Activated CD8-positive, alpha-beta T cell treated with anti-CD3 and anti-CD28 coated beads, Interleukin-2, amount 10 ng/mL, durations not matched to agents 7 days and 5 days (primary cell): ENCODE data around the gene CLEC16A. TPM values are rescaled to one million over a fixed set of nuclear protein-coding genes. Genes with fewer than 3 reads are reported as not detected.
A peak's percentile ranks its signal among the peaks of the same experiment; 100 is the strongest.

Source experiments
- ATAC-seq: fragments of 150-1000 bp; cut with Tn5 transposase; one replicate; pipeline ENCODE4 v1.10.0; 2021; ENCODE audit warnings: moderate library complexity
- CTCF ChIA-PET: fragments of 350-600 bp; sonication (Branson Sonifier 250); formaldehyde crosslinking; loops from one replicate; lab custom pipeline; 2021; ENCODE audit warnings: antibody characterized with exemption; lab: Charles Lee
- POLR2A ChIA-PET: fragments of 350-600 bp; sonication (Branson Sonifier 250); formaldehyde crosslinking; loops from one replicate; lab custom pipeline; 2021; ENCODE audit warnings: antibody characterized with exemption; lab: Charles Lee
- DNase-seq: peaks from one replicate; pipeline ENCODE4 v3.0.0-alpha.2; 2020
- H3K27ac Mint-ChIP-seq: one replicate; pipeline ENCODE4 v1.8.0; 2021; ENCODE audit warnings: mild to moderate bottlenecking, mixed read lengths
- H3K27me3 Mint-ChIP-seq: one replicate; pipeline ENCODE4 v1.8.0; 2021; ENCODE audit warnings: low read depth, mixed read lengths
- H3K36me3 Mint-ChIP-seq: one replicate; pipeline ENCODE4 v1.8.0; 2021; ENCODE audit warnings: low read depth, mixed read lengths
- H3K4me1 Mint-ChIP-seq: one replicate; pipeline ENCODE4 v1.8.0; 2021; ENCODE audit warnings: low read depth, mixed read lengths
- H3K4me3 Mint-ChIP-seq: one replicate; pipeline ENCODE4 v1.8.0; 2021; ENCODE audit warnings: mild to moderate bottlenecking, mixed read lengths
- H3K9me3 Mint-ChIP-seq: one replicate; pipeline ENCODE4 v1.8.0; 2022; ENCODE audit warnings: mixed read lengths; ENCODE audit not compliant: insufficient read depth
- total RNA-seq, 2 experiments: library from RNA; stranded (reverse); gene quantifications; one replicate each; pipeline ENCODE4 v1.2.3, GENCODE V29; 2021

Gene CLEC16A
- total RNA-seq, 2 experiments from 2014 or later: 32.8 to 38.5 TPM

DNA sequence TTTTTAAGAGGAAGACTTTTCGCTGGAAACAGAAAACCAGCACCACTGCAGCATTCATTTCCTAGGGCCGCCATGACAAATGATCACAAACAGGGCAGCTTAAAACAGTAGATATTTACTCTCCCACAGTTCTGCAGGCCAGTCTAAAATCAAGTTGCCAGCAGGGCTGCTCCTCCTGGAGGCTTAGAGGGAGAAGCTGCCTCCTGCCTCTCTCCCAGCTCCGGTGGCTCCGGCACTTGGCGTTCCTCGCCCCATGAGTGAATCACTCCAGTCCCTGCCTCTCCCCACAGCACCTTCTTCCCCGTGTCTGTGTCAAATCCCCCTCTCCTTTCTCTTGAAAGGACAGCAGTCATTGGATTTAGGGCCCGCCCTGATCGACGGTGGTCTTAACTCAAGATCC lies 239.6 kb downstream of the CLEC16A start:
- no peak for DNase-seq
- no peaks in the 10 kb centered on the region for H3K9me3 Mint-ChIP-seq
- POLR2A ChIA-PET: interaction anchor here (0.6 kb wide), 1 partner anchor 19 kb away, joined by 3 read pairs; no protein-coding TSS in a partner anchor
- ATAC-seq: no peak
- peaks cover 34% of the 10 kb centered on the region for H3K36me3 Mint-ChIP-seq
- H3K27ac Mint-ChIP-seq: peak overlapping the region; percentile 61
- CTCF ChIA-PET: interaction anchor here (1.1 to 1.5 kb wide), 2 partner anchors 70 to 71 kb away, joined by 3 to 7 read pairs; no protein-coding TSS in a partner anchor
- peaks cover 49% of the 10 kb centered on the region for H3K4me1 Mint-ChIP-seq
- no peak overlapping the region for H3K4me3 Mint-ChIP-seq
- H3K27me3 Mint-ChIP-seq: no peaks in the 10 kb centered on the region

DNA sequence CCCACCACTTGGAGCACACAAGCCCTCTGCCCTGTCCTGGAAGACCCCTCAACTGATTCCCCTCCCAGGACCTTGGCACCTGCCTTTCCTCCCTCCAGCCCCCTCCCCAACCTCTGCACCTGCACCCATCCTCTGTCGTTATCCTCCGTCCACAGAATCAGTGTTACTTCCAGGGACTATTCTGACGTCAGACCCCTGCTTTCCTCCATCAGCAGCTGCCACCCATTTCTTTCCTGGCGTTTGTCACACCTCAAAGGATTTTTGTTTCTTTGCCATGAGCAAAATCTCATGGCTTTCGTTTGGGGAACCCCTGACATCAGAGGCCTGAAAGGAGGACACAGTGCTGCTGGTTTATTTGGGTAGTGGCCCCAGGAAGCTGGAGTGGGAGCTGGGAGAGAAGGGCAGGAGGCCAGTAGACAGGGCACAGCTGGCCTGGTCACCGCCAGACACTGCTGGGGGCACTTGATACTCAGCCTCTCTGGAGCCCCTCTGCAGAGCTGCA lies 243.2 kb downstream of the CLEC16A start:
- CTCF ChIA-PET: no interaction called here
- no peak overlapping the region for H3K4me3 Mint-ChIP-seq
- H3K27me3 Mint-ChIP-seq: no peaks in the 10 kb centered on the region
- no peak overlapping the region for H3K27ac Mint-ChIP-seq
- H3K4me1 Mint-ChIP-seq: peaks cover 39% of the 10 kb centered on the region
- POLR2A ChIA-PET: interaction anchor here (0.8 kb wide), 1 partner anchor 65 kb away, joined by 3 read pairs; no protein-coding TSS in a partner anchor
- DNase-seq: no peak
- no peak for ATAC-seq
- peaks cover 6% of the 10 kb centered on the region for H3K36me3 Mint-ChIP-seq
- no peaks in the 10 kb centered on the region for H3K9me3 Mint-ChIP-seq

GRCh38 chr16:11188801-11189740 lies 244.7 kb downstream of the CLEC16A start:
- H3K27me3 Mint-ChIP-seq: no peaks in the 10 kb centered on the region
- no peak for ATAC-seq
- peak overlapping the region; percentile 18 for H3K27ac Mint-ChIP-seq
- no peak for DNase-seq
- POLR2A ChIA-PET: no interaction called here
- peaks cover 2% of the 10 kb centered on the region for H3K36me3 Mint-ChIP-seq
- H3K9me3 Mint-ChIP-seq: no peaks in the 10 kb centered on the region
- CTCF ChIA-PET: interaction anchor here (1.1 kb wide), 1 partner anchor 31 kb away, joined by 3 read pairs; no protein-coding TSS in a partner anchor
- peaks cover 44% of the 10 kb centered on the region for H3K4me1 Mint-ChIP-seq
- no peak overlapping the region for H3K4me3 Mint-ChIP-seq

- no peaks in the 10 kb centered on the region for H3K9me3 Mint-ChIP-seq
- H3K4me1 Mint-ChIP-seq: peaks cover 55% of the 10 kb centered on the region
- DNase-seq (no peak), ATAC-seq (no peak)
- peak overlapping the region; percentile 55 for H3K27ac Mint-ChIP-seq
- peaks cover under 1% of the 10 kb centered on the region for H3K36me3 Mint-ChIP-seq
- POLR2A ChIA-PET: interaction anchor here (0.6 kb wide), 2 partner anchors 64 to 130 kb away, joined by 3 read pairs; no protein-coding TSS in a partner anchor
- CTCF ChIA-PET: interaction anchor here (0.6 to 2.4 kb wide), 4 partner anchors 12 to 782 kb away, joined by 3 to 10 read pairs (median 3); partner anchors contain the start of gene SOCS1
- H3K27me3 Mint-ChIP-seq: no peaks in the 10 kb centered on the region
- no peak overlapping the region for H3K4me3 Mint-ChIP-seq
These were observed 246.5 kb downstream of the CLEC16A start for GRCh38 chr16:11190588-11191560.

DNA sequence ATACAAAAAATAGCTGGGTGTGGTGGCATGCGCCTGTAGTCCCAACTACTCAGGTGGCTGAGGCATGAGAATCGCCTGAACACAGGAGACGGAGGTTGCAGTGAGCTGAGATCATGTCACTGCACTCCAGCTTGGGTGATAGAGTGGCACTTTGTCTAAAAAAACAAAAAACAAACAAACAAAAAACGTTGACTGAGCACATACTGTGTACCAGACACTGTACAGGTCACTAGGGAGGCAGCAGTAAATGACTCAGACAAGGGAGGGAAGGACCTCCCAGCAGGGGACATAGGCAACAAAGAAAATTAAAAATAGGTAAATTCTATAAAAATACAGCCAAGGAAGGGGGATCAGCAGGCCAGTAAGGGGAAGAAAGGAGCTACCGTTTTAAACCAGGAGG lies 247.3 kb downstream of the CLEC16A start:
- ChIA-PET CTCF (interaction anchor here (0.6 to 2.4 kb wide), 4 partner anchors 12 to 781 kb away, joined by 3 to 10 read pairs (median 3); partner anchors contain the start of gene SOCS1), POLR2A (no interaction called here)
- Mint-ChIP-seq H3K4me3 (no peak overlapping the region), H3K9me3 (no peaks in the 10 kb centered on the region), H3K4me1 (peaks cover 61% of the 10 kb centered on the region), H3K27me3 (no peaks in the 10 kb centered on the region), H3K27ac (peak overlapping the region; percentile 74), H3K36me3 (peaks cover 3% of the 10 kb centered on the region)
- ATAC-seq (no peak), DNase-seq (no peak)

GRCh38 chr16:11193494-11193893 lies 249.1 kb downstream of the CLEC16A start:
- Mint-ChIP-seq H3K27me3 (no peaks in the 10 kb centered on the region), H3K27ac (peak overlapping the region; percentile 53), H3K4me1 (peaks cover 75% of the 10 kb centered on the region), H3K4me3 (no peak overlapping the region), H3K9me3 (no peaks in the 10 kb centered on the region), H3K36me3 (peaks cover 3% of the 10 kb centered on the region)
- ATAC-seq (no peak), DNase-seq (no peak)
- ChIA-PET POLR2A (no interaction called here), CTCF (no interaction called here)

DNA sequence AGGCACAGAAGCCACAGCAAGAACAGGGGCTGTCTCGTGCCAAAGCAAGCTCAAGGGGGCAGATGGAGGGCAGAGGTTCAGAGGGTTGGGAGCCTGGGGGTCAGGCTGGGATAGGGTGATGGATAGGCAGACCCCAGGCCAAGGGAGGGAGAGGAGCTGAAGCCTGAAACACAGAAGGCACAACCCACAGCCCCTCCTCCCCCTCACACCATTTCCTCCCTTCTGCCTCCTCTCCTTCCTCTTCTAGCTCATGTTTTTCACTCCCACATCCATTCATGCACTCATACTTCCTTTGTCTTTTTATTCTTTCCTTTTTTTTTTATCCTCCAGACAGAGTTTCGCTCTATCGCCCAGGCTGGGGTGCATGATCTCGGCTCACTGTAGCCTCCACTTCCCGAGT lies 250.5 kb downstream of the CLEC16A start:
- no peak overlapping the region for H3K4me3 Mint-ChIP-seq
- H3K27me3 Mint-ChIP-seq: no peaks in the 10 kb centered on the region
- H3K36me3 Mint-ChIP-seq: peaks cover 3% of the 10 kb centered on the region
- ChIA-PET CTCF (interaction anchor here (1.4 to 1.8 kb wide), 3 partner anchors 10 to 61 kb away, joined by 5 to 7 read pairs (median 6); partner anchors contain the start of gene SOCS1), POLR2A (interaction anchor here (0.6 to 1.7 kb wide), 2 partner anchors 60 to 1431 kb away, joined by 3 to 5 read pairs; partner anchors contain the start of gene SOCS1)
- DNase-seq (no peak), ATAC-seq (no peak)
- H3K9me3 Mint-ChIP-seq: no peaks in the 10 kb centered on the region
- H3K27ac Mint-ChIP-seq: peak overlapping the region; percentile 81
- H3K4me1 Mint-ChIP-seq: peaks cover 85% of the 10 kb centered on the region

- ATAC-seq (no peak), DNase-seq (no peak)
- POLR2A ChIA-PET: interaction anchor here (2.2 kb wide), 1 partner anchor 56 kb away, joined by 5 read pairs; no protein-coding TSS in a partner anchor
- Mint-ChIP-seq H3K36me3 (peaks cover 3% of the 10 kb centered on the region), H3K27me3 (no peaks in the 10 kb centered on the region), H3K4me3 (no peak overlapping the region), H3K4me1 (peaks cover 85% of the 10 kb centered on the region), H3K27ac (peak overlapping the region; percentile 81), H3K9me3 (no peaks in the 10 kb centered on the region)
- CTCF ChIA-PET: interaction anchor here (1.0 to 1.3 kb wide), 3 partner anchors 10 to 59 kb away, joined by 3 to 4 read pairs (median 3); partner anchors contain the start of gene SOCS1
These were observed 252.0 kb downstream of the CLEC16A start for GRCh38 chr16:11196286-11196828.

DNA sequence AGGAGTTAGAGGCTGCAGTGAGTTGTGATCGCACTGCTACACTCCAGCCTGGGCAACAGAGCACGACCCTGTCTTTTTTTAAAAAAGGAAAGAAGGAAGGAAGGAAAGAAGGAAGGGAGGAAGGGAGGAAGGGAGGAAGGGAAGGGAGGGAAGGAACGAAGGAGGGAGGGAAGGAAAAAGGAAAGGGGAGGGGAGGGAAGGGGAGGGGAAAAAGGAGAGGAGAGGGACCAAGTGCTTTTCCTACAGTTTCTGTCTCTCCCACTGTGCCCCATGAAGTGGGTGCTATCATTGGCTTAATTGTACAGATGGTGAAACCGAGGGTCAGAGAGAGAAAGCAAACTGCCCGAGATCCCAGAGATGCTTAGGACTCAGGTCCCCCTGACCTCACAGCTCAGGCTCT lies 254.0 kb downstream of the CLEC16A start:
- ATAC-seq (no peak), DNase-seq (no peak)
- Mint-ChIP-seq H3K4me3 (no peak overlapping the region), H3K27ac (peak overlapping the region; percentile 81), H3K4me1 (peaks cover 85% of the 10 kb centered on the region), H3K36me3 (peaks cover 3% of the 10 kb centered on the region), H3K9me3 (no peaks in the 10 kb centered on the region), H3K27me3 (no peaks in the 10 kb centered on the region)
- CTCF ChIA-PET: no interaction called here
- POLR2A ChIA-PET: interaction anchor here (0.8 kb wide), 1 partner anchor 20 kb away, joined by 4 read pairs; no protein-coding TSS in a partner anchor

DNA sequence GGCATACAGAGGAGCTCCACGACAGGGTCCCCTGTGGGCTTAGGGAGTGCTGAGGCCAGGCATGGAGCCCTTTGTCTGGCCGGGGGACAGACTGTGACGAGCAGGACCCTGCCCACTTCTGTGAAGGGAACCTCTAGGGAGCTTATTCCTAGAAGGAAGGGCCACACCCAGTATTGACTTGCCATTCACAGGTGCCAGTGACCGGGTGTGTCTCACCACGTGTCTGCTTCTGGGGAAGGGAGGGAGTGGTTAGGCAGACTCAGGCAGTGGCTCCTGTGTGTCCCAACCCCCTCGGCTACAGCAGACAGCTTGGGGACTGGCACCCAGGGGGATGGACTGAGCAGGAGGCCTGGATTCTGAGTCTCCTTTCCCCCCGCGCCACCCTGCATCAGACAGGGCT lies 254.5 kb downstream of the CLEC16A start:
- Mint-ChIP-seq H3K4me3 (peak overlapping the region; percentile 15), H3K9me3 (no peaks in the 10 kb centered on the region), H3K27me3 (no peaks in the 10 kb centered on the region), H3K27ac (peak overlapping the region; percentile 81), H3K36me3 (peaks cover 3% of the 10 kb centered on the region), H3K4me1 (peaks cover 80% of the 10 kb centered on the region)
- DNase-seq (peak; percentile 42), ATAC-seq (peak; percentile 57)
- ChIA-PET CTCF (interaction anchor here (2.1 kb wide), 1 partner anchor 20 kb away, joined by 7 read pairs; no protein-coding TSS in a partner anchor), POLR2A (interaction anchor here (0.8 kb wide), 2 partner anchors 11 to 20 kb away, joined by 4 read pairs; no protein-coding TSS in a partner anchor)
